HG03064 (cell line): ENCODE data around the gene GPR137C.
"Not testable (repeated sequence)": the region's sequence is repeated elsewhere in the genome, so short reads cannot be mapped to it uniquely, and the experiment has no call there.

Source experiments
- ATAC-seq: cut with Tn5 transposase; IDR thresholded peaks from one replicate; pipeline ENCODE4 v1.9.1; 2021; ENCODE audit warnings: low read depth; ENCODE audit not compliant: unreplicated experiment

Gene GPR137C

GRCh38 chr14:52558688-52559087 lies 6.1 kb downstream of the GPR137C start:
- no peak for ATAC-seq

- no peak for ATAC-seq
Measured at GRCh38 chr14:52563120-52563519, 10.5 kb downstream of the GPR137C start.

GRCh38 chr14:52568454-52568853 lies 15.8 kb downstream of the GPR137C start:
- not testable (repeated sequence) for ATAC-seq

- ATAC-seq: no peak
Measured at GRCh38 chr14:52575858-52576257, 23.2 kb downstream of the GPR137C start.

- ATAC-seq: no peak
Measured at GRCh38 chr14:52583544-52583943, 30.9 kb downstream of the GPR137C start.

- ATAC-seq: no peak
Measured at GRCh38 chr14:52589646-52590045, 37.0 kb downstream of the GPR137C start.

GRCh38 chr14:52590318-52590717 lies 37.7 kb downstream of the GPR137C start:
- no peak for ATAC-seq

- ATAC-seq: no peak
Measured at GRCh38 chr14:52596320-52596719, 43.7 kb downstream of the GPR137C start.

- ATAC-seq: no peak
Measured at GRCh38 chr14:52596861-52597260, 44.2 kb downstream of the GPR137C start.

GRCh38 chr14:52598568-52598967 lies 45.9 kb downstream of the GPR137C start:
- no peak for ATAC-seq

GRCh38 chr14:52599974-52600373 lies 47.3 kb downstream of the GPR137C start:
- ATAC-seq: no peak

- no peak for ATAC-seq
Measured at GRCh38 chr14:52602131-52602530, 49.5 kb downstream of the GPR137C start.

GRCh38 chr14:52607061-52607460 lies 54.4 kb downstream of the GPR137C start:
- no peak for ATAC-seq

GRCh38 chr14:52609445-52610044 lies 56.9 kb downstream of the GPR137C start:
- ATAC-seq: no peak

- ATAC-seq: no peak
Measured at GRCh38 chr14:52610187-52610586, 57.6 kb downstream of the GPR137C start.

GRCh38 chr14:52618602-52619001 lies 66.0 kb downstream of the GPR137C start:
- ATAC-seq: no peak

- no peak for ATAC-seq
Measured at GRCh38 chr14:52619687-52620086, 67.1 kb downstream of the GPR137C start.

GRCh38 chr14:52640137-52640536 lies 87.5 kb downstream of the GPR137C start:
- ATAC-seq: no peak

GRCh38 chr14:52641745-52642144 lies 89.1 kb downstream of the GPR137C start:
- no peak for ATAC-seq

- no peak for ATAC-seq
Measured at GRCh38 chr14:52649511-52649910, 96.9 kb downstream of the GPR137C start.

GRCh38 chr14:52650774-52651173 lies 98.1 kb downstream of the GPR137C start:
- no peak for ATAC-seq

- ATAC-seq: no peak
Measured at GRCh38 chr14:52656905-52657304, 104.3 kb downstream of the GPR137C start.

- no peak for ATAC-seq
Measured at GRCh38 chr14:52660325-52660724, 107.7 kb downstream of the GPR137C start.
